Measurements from ENCODE around the gene CNOT3.
"Not testable (repeated sequence)": the region's sequence is repeated elsewhere in the genome, so short reads cannot be mapped to it uniquely, and the experiment has no call there.

Gene CNOT3

DNA sequence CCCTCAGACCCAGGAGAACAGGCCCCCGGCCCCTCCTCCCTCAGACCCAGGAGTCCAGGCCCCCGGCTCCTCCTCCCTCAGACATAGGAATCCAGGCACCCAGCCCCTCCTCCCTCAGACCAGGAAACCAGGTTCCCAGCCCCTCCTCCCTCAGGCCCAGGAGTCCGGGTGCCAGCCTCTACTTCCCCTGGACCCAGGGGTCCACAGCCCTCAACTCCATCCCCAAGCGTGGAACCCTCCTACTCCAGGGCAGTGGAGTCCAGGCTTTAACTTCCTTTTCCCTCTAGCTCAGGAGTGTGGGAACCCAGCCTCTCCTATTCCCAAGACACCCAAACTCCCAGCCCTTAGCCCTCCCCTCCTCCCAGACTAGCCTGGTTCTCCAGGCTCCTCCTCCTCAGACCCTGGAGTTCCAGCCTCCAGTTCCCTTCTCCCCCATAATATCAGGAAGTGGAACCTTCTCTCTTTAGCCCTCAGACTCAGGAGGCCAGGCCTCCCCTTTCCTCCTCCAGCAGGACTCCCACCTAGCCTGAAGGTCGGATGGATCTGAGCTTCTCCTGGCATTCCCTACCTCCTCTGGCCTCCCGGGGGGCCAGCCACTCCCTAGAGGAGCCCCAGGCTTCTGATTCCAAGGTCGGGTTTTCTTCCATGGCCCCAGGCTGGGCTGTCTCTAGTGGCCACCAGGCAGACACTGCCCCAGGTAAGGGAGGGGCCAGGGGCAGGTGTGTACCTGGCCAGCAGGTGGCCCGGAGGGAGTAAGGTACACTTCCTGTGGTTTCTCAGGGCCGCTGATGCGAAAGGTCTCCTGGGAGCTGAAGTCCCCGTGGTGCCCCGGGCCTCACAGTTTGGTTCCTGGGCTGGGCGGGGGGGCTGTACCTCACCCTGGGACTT, 35.2 kb downstream of the CNOT3 start, which contains the start of gene TMC4:
Gene TMC4 (minus strand): TSS at position 690 of the 888 bp plus-strand sequence. CDS start 43 bp downstream, at position 647.
- no peak for DNase-seq

DNA sequence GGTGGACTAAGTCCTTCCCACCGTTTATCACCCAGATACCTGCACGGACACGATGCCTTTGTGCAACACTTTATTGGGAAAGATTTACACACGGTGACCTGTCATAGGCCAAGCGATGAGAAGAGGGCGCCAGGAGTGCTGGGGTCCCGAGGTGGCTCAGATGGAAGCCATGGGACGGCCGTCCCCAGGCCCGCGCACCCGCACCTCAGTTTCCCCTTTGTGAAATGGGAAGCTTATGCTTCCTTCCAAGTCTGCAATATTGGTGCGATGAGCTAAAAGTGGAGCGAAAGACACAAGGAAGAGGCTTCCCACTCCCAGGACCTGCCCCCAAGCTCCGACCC, 35.8 kb downstream of the CNOT3 start:
- DNase-seq, result no peak

DNA sequence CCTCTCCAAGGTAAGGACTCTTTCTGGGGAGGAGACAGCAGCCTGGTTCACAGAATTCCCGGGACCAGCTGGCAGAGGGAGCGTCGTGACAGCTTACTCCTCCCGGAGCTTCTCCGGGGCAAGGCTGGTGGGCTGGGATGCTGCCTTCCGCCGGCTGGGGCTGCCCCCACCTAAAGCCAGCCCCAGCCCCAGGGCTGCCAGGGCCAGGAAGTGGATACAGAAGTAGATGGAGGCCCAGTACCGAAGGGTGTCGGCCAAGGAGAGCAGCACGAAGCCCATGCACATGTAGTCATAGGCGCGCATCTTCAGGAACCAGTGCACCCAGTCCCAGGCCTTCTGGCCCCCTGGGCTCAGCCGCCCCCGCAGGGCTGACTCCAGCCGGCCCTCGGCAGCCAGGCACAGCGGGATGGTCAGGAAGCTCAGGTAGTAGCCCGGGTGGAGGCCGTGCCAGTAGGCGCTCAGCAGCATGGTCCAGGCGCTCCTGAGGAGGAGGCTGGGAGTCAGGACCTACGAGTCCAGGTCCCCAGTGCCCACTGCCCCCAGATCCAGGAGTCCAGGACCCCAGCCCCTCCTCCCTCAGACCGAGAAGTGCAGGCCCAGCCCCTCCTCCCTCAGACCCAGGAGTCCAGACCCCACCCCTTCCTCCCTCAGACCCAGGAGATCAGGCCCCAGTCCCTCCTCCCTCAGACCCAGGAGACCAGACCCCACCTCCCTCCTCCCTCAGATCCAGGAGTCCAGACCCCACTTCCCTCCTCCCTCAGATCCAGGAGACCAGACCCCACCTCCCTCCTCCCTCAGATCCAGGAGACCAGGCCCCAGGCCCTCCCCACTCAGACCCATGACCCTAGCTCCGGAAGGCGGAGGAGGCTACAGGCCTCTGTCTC, 36.6 kb downstream of the CNOT3 start:
- DNase-seq, result no peak

DNA sequence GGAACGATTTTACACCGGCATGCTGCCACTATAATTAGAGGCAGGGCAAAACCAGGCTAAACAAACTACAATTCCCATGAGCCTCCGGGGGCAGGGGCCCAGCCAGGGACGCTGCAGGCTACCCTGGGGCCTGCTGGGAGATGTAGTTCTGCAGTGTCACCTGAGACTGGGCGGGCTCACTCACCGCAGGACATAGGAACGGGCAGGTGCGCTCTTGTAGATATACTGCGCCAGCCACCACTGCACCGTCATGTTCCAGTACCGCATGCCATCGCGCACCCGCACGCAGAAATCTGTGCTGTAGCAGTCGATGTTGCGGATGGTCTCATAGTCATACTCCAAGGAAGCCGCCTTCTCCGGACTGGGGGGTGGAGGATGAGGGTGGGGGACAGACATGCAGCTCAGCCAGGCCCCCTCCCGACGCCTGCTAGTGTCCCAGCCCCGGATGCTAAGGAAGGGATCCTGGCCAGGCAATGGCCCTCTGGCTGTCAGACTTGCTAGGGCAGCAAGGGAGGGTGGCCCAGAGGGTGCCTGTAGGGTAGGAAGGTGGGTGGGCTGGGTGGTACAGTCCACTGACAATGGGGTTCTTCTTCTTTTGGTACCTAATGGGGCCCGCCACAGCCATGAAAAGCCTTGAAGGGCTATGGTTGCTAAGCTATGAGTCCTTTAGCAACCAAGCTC, 41.2 kb downstream of the CNOT3 start:
- no peak for DNase-seq

DNA sequence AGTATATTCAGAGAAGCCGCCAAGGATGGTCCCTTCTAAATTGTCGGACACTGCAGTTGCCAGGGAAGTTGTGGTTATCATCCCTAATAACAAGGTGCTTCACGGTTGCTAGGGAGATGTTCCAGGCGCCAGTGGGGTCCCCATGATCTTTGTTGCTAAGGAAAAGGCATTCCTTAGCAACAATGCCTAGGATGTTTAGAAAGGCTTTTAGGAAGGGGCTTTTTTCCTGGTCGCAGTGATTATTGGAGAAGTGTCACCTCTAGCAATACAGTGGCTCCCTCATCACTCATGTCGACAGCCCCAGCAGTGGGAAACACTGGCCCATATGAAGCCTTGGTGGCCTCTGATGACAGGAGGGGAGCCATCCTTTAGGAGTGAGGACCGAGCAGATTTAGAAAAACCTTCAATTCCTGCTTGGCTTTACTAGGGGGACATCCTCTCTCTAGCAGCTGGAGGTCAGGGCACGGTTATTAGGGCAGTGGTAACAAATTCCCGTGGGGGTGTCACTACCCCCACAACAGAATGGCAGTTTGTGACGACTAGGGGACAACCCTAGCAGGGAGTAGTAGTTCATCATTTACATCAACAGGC, 41.8 kb downstream of the CNOT3 start:
- no peak for DNase-seq

DNA sequence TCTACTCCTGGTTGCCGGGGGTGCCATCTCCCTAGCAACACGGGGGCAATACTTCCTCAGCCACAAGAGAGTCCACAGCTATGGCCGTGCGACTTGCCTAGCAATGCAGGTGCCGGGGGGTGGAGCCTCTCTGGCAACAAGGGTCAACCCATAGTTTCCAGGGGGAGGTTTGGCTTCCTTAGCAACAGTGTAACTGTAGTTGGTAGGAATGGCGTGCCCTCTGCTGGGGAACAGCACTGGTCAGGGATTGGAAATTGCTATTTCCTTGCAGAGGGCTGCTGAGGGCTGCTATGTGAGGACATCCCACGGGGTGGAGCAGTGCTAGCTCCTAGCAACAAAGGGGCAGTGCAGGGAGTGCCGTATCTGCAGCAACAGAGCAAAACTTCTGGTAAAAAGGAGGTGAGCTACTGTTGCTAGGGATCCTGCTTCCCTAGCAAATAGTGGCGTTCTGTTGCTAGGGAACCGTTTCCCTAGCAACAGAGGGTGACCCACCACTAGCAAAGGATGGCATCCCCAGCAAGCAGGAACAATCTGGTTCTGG, 42.4 kb downstream of the CNOT3 start:
- DNase-seq, result no peak

DNA sequence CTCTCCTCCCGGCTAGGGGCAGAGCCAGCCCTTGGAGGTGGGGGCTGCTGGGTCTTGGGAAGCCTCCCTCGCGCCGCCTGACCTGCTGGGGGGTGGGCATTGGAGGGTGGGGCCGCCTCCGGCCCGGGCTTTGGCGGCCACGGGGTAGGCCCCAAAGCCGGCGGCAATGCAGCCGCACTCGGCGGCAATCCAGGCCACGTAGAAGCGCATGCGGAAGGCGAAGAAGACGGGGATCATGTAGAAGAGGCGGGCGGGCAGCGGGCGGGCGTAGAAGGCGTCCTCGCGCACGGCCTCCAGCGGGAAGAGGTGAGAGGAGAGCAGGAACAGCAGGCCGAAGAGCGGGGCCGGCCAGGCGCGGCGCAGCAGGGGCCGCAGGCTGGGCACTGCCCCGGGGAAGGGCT, 43.1 kb downstream of the CNOT3 start:
- no peak for DNase-seq

DNA sequence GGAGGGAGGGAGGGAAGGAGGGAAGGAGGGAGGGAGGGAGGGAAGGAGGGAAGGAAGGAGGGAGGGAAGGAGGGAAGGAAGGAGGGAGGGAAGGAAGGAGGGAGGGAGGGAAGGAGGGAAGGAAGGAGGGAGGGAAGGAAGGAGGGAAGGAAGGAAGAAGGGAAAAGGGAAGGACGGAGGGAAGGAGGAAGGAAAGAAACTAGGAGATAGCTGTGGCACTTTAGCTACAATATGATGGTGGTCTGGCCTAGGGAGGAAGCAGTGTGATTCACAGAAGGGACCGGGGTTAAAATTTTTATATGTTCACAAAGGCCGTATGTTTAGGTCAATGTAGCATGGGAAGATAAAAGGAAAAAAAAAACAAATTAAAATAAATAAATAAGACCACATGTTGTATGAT, 44.3 kb downstream of the CNOT3 start:
- not testable (repeated sequence) for DNase-seq

DNA sequence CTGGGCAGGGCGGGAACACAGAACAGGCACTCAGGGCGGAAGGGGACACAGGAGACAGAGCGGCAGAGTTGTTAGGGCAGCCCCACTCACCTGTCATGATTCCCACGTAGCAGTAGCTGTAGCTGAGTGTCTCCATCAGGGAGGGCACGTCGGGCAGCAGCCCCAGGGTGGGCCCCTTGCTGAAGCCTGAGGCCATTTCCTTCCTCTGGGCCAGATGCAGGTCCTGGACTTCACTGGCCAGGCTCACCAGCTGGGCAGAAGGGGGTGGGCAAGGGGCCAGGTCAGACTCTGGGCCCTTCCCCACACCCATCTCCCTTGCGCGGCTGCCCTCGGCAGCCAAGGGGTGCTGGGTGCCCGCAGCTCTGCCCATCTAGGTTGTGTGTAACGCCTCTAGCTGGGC, 45.9 kb downstream of the CNOT3 start:
- no peak for DNase-seq

DNA sequence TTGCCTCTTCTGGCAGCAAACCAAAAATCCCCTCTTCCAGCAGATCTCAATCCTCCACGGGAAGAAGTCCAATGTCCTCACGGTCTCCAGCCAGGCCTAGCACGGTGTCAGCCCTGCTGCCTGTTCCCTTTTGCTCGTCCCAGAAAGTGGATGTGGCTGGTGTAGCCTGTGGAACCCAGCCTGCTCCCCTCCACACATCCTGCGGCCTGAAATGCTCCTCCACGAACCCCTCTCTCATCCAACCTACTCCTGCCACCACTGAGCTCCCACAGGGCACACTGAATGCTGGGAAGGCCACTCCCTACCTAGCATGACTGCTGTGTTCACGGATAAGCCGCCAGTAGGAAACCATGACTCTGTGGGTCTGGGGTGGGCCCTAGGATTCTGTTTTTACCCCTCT, 48.8 kb downstream of the CNOT3 start:
- no peak for DNase-seq

DNA sequence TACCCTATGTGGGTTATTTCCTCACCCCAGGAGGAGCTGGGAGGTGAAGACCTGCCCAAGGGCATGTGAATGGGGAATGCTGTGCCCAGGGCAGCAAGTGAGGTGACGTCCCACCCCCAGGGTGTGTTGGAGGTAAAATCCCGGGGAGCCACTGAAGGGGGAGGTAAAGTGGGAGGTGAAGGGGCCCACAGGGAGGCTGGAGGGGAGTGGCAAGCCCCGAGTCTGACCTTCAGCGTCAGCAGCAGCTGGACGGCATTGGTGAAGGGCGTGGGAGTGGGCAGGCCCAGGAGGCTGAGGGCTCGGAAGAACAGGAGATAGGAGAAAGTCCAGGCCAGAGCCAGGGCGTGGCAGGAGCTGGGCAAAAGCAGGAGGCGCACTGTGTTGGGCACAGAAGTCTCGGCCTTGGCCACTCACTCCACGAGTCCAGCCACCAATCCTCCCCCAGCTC, 49.4 kb downstream of the CNOT3 start:
- no peak for DNase-seq

DNA sequence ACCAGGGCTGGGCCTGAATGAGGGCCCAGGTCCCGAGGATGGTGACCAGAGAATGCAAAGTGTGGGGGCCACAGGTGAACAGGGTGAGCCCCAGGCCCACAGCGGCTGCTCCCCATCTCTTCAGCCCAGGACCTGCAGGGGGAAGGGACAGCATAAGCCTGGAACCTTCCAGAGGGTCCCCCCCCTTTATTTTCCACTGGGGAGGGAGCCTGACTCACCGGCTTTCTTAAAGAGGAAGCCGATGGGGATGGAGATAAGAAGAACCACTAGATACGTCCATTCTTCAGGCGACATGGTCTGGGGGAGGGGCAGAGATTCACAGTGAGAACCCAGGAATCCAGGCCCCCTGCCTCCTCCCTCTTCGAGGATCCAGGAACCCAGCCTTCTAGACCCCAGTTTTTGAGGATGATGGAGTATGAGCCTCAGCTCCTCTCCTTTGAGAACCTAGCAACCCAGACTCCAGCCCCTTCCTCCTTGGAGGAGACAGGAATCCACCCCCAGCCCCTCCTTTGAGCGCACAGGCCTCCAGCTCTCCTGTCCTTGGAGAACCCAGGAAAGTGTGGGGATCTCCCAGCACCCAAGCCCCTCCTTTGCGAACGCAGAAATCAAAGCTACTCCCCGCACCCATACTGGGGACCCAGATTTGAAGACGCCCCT, 50.8 kb downstream of the CNOT3 start:
- DNase-seq, result peak; percentile 72

DNA sequence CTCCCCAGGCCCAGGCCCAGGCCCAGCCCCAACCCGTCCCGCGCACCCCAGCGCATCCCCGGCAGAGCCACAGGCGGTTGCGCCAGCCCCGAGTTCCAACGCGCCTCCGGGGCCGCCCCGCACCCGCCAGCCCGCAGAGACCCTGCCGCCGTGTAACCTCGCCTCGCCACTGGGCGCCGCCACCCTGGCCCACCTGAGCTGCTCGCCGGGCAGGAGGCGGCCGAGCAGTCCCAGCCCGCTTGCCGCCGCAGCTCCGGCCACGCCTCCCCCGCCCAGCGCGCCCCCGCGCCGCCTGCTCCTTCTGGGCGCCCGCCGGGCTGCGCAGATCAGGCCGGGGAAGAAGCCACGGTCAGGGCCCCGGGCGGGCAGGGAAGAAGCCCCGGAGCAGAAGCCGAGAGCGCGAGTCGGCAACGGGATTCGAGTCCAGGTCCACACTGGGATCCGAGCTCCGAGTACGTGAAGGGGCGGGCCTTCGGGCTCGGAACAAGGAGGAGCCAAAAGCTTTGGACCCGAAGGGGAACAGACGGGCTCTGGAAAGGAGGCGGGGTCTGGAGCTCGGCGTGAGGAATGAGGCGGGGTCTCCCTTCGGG, 51.7 kb downstream of the CNOT3 start, which contains the start of gene MBOAT7:
Gene MBOAT7 (minus strand): TSS at position 436 of the 590 bp plus-strand sequence. CDS start 1,072 bp downstream, outside the sequence.
- no peak for DNase-seq

DNA sequence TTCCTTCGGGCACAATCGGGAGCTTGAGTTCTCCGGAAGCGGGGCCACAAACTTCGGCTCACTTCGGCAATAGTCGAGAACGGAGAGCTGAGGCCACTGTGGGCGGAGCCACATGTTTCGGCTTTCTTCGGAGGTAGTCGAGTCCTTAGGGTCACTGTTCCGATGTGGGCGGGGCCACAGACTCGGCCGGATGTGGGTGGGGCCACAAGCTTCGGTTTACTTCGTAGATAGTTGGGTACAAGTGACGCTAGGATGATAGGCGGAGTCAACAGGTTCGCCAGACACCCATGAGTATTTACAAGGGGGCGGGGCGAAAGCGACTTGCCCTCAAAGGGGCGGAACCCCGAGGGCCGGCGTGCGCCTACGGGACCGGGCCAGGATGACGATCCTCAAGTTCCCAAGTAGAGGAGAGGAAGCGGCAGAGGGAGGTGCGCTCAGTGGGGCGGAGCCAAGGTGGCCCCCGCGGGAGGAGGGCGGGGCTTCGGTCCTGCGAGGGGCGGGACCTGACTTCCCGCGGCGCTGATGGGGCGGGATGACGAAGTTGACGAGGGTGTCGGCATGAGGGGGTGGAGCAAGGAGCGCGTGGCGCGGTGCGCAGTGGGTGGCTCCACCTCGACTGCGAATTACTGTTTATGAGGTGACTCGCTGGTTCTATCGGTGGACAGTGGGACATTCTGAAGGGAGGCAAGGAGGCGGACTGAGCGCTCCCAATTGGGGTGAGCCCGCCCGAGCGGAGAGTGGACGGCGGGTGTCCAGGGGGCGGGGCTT, 52.4 kb downstream of the CNOT3 start:
- DNase-seq, result peak; percentile 100

DNA sequence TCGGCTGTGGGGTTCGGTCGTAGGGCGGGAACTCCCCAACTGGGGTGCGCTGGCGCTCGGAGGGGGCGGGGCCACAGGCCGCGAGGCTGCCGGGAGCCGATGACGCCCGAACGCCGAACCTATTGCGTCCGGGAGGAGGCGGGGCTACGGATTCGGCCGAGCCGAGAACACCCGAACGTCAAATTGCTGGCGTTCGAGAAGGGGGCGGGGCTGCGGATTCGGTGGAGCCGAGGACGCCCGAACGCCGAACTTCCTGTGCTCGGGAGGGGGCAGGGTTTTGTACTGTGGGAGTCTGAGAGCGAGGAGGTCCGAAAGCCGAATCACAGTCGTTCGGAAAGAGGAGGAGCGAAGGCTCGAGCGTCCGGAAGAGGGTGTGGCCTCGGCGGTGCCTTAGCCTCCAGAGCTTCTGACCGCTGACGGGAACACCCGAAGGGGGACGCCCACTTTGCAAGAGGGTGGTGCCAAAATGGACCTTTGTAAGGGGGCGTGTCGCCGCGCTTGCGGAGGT, 53.0 kb downstream of the CNOT3 start:
- peak; percentile 99 for DNase-seq

DNA sequence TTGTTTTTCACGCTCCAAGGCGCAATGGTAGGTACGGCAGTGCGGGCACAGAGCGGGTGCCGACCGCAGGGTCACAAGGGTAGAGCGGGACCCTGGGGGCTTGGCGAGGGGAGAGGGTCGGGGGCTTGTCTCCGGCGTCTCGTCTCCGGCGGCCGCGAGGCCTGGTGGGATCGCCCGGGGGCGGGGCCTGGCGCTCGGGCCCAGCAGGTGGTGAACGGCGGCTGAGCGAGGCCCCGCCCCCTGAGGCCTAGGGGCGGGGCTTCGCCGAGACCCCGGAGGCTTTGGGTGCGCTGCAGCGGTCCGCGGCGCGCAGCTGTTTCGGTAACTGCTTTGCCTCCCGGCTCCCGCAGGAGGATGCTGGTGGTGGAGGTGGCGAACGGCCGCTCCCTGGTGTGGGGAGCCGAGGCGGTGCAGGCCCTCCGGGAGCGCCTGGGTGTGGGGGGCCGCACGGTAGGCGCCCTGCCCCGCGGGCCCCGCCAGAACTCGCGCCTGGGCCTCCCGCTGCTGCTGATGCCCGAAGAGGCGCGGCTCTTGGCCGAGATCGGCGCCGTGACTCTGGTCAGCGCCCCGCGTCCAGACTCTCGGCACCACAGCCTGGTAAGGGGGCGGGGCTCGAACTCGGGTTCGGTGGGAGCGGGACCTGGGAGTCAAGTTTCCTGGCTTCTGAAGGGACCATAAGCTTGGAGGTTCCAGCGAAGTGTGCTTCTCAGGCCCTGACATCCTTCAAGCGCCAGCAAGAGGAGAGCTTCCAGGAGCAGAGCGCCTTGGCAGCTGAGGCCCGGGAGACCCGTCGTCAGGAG, 53.6 kb downstream of the CNOT3 start, which contains the start of gene TSEN34:
Gene TSEN34 (plus strand): TSS at position 298 of the 800 bp plus-strand sequence. CDS start 57 bp downstream, at position 355.
- DNase-seq, result peak; percentile 88

DNA sequence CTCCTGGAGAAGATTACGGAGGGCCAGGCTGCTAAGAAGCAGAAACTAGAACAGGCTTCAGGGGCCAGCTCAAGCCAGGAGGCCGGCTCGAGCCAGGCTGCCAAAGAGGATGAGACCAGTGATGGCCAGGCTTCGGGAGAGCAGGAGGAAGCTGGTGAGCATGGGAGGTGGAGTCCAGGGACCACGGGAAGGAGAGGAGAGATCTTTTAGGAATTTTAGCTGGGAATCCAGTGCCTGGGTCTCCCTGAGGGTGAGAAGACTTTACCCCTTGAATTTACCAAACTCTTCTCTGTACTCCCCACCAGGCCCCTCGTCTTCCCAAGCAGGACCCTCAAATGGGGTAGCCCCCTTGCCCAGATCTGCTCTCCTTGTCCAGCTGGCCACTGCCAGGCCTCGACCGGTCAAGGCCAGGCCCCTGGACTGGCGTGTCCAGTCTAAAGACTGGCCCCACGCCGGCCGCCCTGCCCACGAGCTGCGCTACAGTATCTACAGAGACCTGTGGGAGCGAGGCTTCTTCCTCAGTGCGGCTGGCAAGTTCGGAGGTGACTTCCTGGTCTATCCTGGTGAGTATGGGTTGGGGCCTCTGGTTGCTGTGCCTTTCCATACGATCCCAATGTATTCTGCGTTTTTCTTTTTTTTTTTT, 54.4 kb downstream of the CNOT3 start:
- no peak for DNase-seq

DNA sequence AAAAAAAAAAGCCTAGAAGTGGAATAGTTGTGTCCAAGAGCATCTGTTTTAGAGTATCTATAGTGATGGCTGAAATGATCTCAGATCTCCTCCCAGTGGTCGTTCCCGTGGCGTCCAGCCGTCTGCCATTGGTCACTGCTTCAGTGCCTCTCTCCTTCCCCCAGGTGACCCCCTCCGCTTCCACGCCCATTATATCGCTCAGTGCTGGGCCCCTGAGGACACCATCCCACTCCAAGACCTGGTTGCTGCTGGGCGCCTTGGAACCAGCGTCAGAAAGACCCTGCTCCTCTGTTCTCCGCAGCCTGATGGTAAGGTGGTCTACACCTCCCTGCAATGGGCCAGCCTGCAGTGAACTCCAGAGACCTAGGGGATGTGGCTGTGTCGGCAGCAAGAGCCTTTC, 55.4 kb downstream of the CNOT3 start:
- DNase-seq, result no peak

DNA sequence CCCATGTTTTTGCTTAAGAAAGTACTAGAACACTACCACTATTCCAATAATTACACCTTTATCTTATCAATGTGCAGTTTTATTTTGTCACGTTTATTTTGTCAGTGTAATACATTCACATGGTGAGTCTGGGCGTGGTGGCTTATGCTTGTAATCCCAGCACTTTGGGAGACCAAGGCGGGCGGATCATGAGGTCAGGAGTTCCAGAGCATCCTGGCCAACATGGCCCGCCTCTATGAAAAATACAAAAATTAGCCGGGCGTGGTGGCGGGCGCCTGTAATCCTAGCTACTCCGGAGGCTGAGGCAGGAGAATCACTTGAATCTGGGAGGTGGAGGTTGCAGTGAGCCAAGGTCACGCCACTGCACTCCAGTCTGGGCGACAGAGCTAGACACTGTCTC, 56.9 kb downstream of the CNOT3 start:
- DNase-seq, result not testable (repeated sequence)
